IPS-18a (cell line): ENCODE data around the gene METTL17.
"Not testable (repeated sequence)": the region's sequence is repeated elsewhere in the genome, so short reads cannot be mapped to it uniquely, and the experiment has no call there.

Experiments used
- H3K27ac ChIP-seq: one replicate; pipeline ENCODE4 v1.5.1; 2013; ENCODE audit warnings: low read length
- H3K27me3 ChIP-seq: one replicate; pipeline ENCODE4 v1.6.1; 2013; ENCODE audit warnings: mild to moderate bottlenecking, low read length; ENCODE audit not compliant: control insufficient read depth, insufficient read depth
- H3K36me3 ChIP-seq: one replicate; pipeline ENCODE4 v1.6.1; 2013; ENCODE audit warnings: low read depth, low read length; ENCODE audit not compliant: control insufficient read depth
- H3K4me1 ChIP-seq: one replicate; pipeline ENCODE4 v1.6.1; 2013; ENCODE audit warnings: low read depth, low read length; ENCODE audit not compliant: control insufficient read depth
- H3K4me3 ChIP-seq: one replicate; pipeline ENCODE4 v1.5.1; 2013; ENCODE audit warnings: low read length
- H3K9ac ChIP-seq: one replicate; pipeline ENCODE4 v1.6.1; 2013; ENCODE audit warnings: mild to moderate bottlenecking, low read length, moderate library complexity
- H3K9me3 ChIP-seq: one replicate; pipeline ENCODE4 v1.6.1; 2013; ENCODE audit warnings: low read depth, low read length; ENCODE audit not compliant: control insufficient read depth

METTL17 gene

DNA sequence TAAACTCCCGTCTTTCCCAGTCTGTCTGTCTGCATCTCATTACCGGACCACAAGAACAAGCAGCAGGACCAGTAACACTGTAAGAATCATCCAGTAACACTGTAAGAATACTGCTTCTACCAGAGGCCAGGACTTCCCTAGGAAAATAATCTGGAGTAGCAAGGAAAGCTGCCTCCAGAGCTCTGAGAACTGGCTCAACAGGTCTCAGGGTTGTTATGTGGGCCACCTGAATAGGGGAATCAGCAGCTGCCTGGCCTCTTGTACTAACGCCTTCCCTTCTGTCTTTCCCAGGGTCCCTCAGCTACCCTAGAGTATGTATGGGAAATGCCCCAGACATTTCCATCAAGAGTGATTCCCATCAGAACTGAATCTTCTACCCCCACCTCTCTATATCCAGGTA, 8.4 kb downstream of the METTL17 start:
- Histone ChIP-seq H3K4me1 (peaks cover 8% of the 10 kb centered on the region), H3K27me3 (no peaks in the 10 kb centered on the region), H3K9me3 (no peaks in the 10 kb centered on the region), H3K27ac (no peak overlapping the region), H3K9ac (no peak overlapping the region), H3K36me3 (peaks cover 33% of the 10 kb centered on the region), H3K4me3 (no peak overlapping the region)

DNA sequence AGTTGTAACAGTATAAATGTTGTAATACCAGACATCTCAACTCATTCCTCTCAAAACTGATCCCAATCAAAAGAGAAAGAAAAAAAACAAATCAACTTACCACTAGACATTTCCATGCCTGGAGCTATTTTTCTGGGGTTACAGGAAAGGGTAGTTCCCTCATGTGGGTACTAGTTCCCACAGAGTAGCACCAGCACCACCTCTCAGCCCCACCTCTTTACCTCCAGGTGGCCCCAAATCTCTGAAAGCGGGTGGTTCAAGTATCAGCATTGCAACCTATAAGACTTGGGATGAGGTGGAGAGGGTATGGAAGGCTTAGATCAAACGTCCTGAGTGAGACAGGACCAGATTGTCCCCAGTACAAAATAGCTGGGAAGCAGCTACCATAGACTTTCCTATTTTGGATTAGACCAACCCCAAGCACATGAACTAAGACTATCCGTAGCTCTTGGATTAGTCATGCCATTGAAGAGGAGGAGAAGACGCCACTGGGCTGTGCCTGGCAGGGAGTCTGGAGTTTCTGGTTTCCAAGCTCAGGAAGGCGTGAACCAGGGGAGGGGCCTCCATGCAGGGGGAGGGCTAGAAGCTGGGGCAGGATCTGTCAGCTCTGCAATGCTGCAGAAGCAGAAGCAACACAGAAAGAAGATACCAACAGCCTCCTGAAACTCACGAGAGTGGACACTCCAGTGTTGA, 9.0 kb downstream of the METTL17 start, which contains the start of gene SLC39A2:
Gene SLC39A2, plus strand, starts transcription at position 620 of the 693 bp plus-strand sequence. CDS start 154 bp downstream, outside the sequence.
- Histone ChIP-seq H3K27ac (no peak within 1 kb of the TSS), H3K9ac (no peak within 1 kb of the TSS), H3K36me3 (peaks cover 30% of the 10 kb centered on the region), H3K4me3 (peak within 1 kb of the TSS; percentile 30), H3K9me3 (no peaks in the 10 kb centered on the region), H3K27me3 (no peaks in the 10 kb centered on the region), H3K4me1 (peaks cover 8% of the 10 kb centered on the region)

DNA sequence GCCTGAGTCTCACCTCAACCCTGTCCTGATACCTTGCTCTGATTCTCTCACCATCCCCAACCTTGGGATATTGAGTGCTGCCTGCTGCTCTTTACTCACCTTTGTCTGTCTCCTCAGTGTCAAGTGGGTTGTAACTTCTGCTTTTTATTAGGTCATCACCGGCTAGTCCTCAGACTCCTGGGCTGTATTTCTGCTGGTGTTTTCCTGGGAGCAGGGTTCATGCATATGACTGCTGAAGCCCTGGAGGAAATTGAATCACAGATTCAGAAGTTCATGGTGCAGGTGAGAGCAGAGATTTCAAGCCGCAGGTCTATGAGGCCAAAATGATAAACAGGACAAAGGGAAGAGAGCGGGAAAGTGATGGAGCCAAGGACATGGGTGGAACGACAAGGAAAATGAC, 9.8 kb downstream of the METTL17 start:
- Histone ChIP-seq H3K9ac (no peak overlapping the region), H3K36me3 (peaks cover 22% of the 10 kb centered on the region), H3K27ac (no peak overlapping the region), H3K27me3 (no peaks in the 10 kb centered on the region), H3K4me3 (no peak overlapping the region), H3K9me3 (no peaks in the 10 kb centered on the region), H3K4me1 (peaks cover 8% of the 10 kb centered on the region)

DNA sequence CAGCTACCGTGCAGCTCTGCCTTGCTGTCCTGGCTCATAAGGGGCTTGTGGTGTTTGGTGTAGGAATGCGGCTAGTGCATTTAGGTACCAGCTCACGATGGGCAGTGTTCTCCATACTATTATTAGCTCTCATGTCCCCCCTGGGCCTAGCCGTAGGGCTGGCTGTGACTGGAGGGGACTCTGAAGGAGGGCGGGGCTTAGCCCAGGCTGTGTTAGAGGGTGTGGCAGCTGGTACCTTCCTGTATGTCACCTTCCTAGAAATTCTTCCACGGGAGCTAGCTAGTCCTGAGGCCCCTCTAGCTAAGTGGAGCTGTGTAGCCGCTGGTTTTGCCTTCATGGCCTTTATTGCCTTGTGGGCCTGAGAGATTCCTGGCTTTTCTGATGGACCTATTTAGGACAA, 11.4 kb downstream of the METTL17 start:
- Histone ChIP-seq H3K27ac (no peak overlapping the region), H3K27me3 (no peaks in the 10 kb centered on the region), H3K9me3 (no peaks in the 10 kb centered on the region), H3K9ac (no peak overlapping the region), H3K36me3 (peaks cover 6% of the 10 kb centered on the region), H3K4me1 (peaks cover 8% of the 10 kb centered on the region), H3K4me3 (no peak overlapping the region)

DNA sequence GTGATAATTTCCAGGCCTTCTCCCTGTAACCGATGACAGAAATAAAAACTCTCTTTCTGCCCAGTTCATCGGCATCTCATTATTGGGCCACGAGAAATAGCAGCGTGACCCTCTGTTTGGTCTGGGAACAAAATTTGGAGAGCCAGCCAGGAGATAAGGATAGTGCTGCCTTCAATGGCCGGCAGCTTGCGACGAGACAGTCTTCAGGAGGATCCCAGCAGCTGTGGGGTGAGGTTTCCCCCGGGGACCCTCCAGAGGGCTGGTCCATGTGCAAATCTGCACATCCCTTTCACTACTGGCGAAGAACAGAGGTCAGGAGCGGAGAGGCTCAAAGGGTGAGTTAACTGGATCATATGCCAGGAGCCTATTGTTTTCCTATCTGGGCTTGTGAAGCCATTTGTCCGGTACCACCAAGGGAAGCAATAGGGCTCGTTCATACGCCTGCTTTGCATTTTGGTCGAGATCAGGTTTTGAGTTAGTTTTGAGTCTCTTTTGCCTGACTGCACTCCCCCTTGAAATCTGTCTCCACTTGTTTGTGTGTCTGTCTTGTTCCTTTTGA, 14.1 kb downstream of the METTL17 start:
- no peaks in the 10 kb centered on the region for H3K27me3 ChIP-seq
- H3K9ac ChIP-seq: no peak overlapping the region

DNA sequence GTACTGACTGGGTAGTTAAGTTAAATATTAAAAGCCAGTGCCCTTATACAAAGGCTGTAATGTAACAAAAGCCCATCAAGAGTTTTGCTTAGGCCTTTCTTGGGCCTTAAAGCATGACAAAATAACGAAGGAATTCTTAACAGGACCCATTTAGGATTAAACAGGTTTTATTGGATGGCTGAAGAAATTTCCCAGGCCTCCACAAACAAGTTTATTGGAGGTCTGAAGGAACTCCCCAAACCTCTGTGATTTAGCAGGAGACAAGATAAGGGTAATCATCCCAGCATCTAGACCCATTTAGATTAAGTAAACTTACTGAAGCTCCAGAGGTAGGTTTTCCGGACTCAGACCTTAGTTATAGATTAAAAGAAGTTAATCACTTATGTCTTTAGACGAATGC, 19.9 kb downstream of the METTL17 start:
- H3K9ac ChIP-seq, H3K27ac ChIP-seq, H3K9me3 ChIP-seq, H3K36me3 ChIP-seq, H3K27me3 ChIP-seq, H3K4me3 ChIP-seq, H3K4me1 ChIP-seq: not testable (repeated sequence)

More for the DNA sequence above, 14.1 kb downstream of the METTL17 start:
- Histone ChIP-seq H3K4me3 (no peak overlapping the region), H3K36me3 (no peaks in the 10 kb centered on the region), H3K9me3 (no peaks in the 10 kb centered on the region), H3K27ac (no peak overlapping the region), H3K4me1 (peaks cover 1% of the 10 kb centered on the region)

DNA sequence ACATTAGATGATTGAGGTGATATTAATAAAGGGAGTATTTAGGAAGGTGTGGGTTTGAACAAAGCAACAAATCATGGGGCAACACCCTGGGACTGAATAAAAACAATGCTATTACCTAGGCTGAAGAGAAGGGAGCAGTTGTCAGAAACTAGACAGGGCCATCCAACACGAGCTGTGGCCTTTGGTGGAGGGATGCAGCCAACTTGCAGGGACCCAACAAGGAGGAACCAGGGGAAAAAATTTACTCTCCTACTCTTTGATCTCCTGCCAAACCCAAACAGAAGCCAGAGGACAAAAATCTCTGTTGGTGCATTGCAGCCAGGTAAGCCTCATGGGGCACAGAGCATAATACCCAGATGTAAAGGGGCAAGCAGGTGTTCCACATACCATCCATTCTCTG, 21.4 kb downstream of the METTL17 start:
- peaks cover 6% of the 10 kb centered on the region for H3K4me1 ChIP-seq

DNA sequence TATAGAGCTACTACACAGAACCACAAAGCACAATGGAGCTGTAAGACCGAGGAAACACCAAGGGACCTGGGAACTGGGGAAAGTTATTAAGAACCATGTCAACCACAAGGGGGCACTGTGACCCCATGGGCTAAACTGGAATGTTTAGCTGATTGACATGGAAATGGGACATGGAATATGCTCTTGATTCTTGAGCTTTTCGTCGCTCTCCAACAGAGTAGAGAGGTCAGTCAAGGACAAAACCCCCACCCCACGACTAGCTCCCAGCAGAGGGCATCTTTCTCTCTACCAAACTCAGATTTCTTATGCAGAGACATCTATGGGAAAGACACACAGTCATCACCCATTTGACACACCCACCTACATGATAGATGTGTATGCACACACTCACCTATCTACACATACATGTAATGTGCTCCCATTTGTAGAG, 25.0 kb downstream of the METTL17 start:
- H3K4me3 ChIP-seq: no peak overlapping the region
- H3K27me3 ChIP-seq: no peaks in the 10 kb centered on the region
- H3K4me1 ChIP-seq: peaks cover 6% of the 10 kb centered on the region
- H3K36me3 ChIP-seq: no peaks in the 10 kb centered on the region
- no peaks in the 10 kb centered on the region for H3K9me3 ChIP-seq
- H3K9ac ChIP-seq: no peak overlapping the region
- no peak overlapping the region for H3K27ac ChIP-seq

More for the DNA sequence above, 21.4 kb downstream of the METTL17 start:
- Histone ChIP-seq H3K4me3 (no peak overlapping the region), H3K9ac (no peak overlapping the region), H3K27ac (no peak overlapping the region), H3K36me3 (no peaks in the 10 kb centered on the region), H3K27me3 (no peaks in the 10 kb centered on the region), H3K9me3 (no peaks in the 10 kb centered on the region)

DNA sequence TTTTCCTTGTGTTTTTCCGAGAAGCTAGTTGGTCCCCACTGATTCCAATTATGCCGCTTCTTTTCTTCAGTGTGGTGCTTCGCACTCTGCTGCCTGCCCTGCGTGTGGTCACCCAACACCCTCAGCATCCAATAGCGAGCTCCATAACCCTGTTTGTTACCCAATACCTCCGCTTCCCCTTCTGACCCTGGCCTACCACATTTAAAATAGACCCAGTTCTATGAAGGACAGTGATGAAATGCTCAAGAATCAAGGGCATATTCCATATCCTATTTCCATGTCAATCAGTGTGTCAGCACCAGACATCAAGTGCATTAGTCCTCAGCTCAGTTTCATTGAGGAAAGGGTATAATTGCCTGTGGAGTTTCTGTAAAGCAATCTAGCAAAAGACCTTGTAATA, 25.5 kb downstream of the METTL17 start:
- no peaks in the 10 kb centered on the region for H3K9me3 ChIP-seq
- no peaks in the 10 kb centered on the region for H3K36me3 ChIP-seq
- H3K27me3 ChIP-seq: no peaks in the 10 kb centered on the region
- H3K4me1 ChIP-seq: peaks cover 6% of the 10 kb centered on the region
- no peak overlapping the region for H3K4me3 ChIP-seq
- H3K9ac ChIP-seq: no peak overlapping the region
- no peak overlapping the region for H3K27ac ChIP-seq

DNA sequence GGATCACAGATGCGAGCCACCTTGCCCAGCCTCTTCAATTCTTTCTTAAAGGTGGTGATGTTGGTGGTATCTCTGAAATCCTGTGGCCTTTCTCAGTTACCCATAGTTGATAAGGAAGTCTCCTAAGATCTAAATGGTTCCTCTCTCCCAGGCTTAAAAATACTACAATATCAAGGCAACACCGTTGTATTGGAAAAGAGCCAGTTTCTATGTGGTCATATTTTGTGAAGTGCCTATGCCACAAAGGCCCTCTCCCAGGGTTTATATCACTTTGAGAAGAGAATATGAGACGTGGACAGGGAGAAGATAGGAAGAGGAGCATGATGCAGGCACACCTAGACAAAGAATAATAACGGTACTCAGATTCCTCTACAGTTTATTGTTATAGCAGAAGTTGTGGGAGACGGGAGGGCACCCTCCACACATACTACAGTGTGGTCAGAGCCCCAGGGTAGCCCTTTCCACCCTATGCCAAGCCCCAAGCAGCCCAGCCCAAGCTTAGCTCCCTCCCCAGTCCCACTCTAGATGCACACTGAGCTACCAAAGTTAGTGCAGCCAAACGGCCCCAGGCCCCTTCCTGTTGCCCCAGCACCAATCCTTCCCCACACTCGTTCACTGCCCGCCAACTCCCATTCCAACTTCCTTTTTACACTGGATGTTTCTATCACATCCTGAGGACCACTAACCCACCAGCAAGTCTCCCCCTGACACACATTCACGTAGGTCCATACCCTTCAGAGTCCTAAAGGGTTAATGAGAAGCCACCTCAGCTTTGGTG, 26.8 kb downstream of the METTL17 start:
- no peak overlapping the region for H3K4me3 ChIP-seq
- no peak overlapping the region for H3K9ac ChIP-seq
- peaks cover 6% of the 10 kb centered on the region for H3K4me1 ChIP-seq
- H3K9me3 ChIP-seq: no peaks in the 10 kb centered on the region
- H3K27ac ChIP-seq: no peak overlapping the region
- H3K27me3 ChIP-seq: no peaks in the 10 kb centered on the region
- no peaks in the 10 kb centered on the region for H3K36me3 ChIP-seq

DNA sequence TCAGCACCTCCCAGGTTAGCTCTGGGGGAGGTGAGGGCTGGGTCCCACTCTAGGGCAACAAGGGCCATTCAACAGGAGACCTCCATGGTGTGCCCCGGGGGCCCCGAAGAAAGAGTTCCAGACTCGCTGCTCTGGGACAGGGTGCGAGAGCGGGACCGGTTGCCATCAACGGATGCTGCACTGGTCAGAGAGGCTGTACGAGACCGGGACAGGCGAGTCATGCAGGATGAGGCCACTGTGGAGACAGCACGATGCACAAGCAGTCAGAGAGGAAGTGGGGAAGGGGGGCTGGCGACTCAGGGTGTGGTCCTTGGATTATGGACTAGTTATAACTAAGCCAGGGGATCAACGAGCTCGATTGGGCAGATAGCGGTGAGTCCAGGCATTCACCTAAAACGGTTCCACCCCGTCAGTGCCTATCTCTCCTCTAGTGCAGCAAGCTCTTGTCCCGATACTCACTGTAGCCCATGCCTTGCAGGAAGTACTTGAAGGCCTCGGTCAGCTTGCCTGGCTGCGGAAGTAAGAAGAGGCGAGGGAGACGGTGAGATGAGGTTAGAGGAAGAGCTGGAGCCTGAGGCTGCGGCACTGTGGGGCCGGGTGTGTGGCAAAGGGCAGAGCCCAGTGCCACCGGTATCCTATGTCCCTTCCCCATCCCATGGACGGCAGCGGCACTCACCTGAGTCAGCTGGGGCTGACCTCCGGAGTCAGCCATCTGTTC, 27.9 kb downstream of the METTL17 start:
- Histone ChIP-seq H3K4me3 (no peak overlapping the region), H3K4me1 (peaks cover 6% of the 10 kb centered on the region), H3K36me3 (no peaks in the 10 kb centered on the region), H3K9me3 (no peaks in the 10 kb centered on the region), H3K27me3 (peaks cover 4% of the 10 kb centered on the region), H3K9ac (no peak overlapping the region), H3K27ac (no peak overlapping the region)
